ENCODE data around the gene FLYWCH2. TPM values are rescaled to one million over a fixed set of nuclear protein-coding genes. Genes with fewer than 3 reads are reported as not detected.

FLYWCH2 gene
- total RNA-seq, 1 experiment from 2014 or later: 33.7 TPM

DNA sequence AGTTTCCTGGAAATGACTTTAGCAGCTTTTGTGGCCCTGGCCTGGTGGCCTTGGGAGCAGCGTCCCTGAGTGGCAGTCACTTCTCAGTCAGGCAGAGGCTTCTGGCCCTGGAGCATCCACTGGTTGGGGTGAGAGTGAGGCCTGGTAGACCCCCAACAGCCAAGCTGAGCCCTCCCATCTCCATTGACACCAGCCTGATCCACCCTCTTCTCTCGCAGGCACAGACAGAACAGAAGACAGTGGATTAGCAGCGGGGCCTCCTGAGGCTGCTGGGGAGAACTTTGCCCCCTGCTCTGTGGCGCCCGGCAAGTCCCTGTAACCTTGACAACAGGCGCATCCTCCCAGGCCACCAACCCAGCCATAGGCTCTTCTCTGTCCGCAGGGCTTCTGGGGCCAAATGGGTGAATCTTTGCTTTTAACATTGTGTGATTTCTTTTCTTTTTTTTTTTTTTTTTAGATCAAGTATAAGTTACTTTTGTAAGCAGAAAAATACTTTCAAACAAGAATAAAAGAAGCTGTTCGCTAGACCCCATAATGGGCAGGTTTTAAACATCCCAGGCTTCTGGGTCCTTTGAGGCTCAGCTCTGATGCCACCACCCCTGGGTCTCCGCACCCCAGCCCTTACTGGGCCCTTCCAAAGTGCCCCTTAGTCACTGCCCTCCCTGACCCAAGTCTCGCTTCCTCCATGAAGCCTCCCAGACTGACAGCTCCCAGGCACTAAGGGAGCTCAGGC lies 16.0 kb downstream of the FLYWCH2 start:
- no peak for TF ChIP-seq CBX3 (IDR thresholded peaks at IDR 0.05; ENCODE audit: low read depth)
- no peak for TF ChIP-seq POLR2AphosphoS5 (IDR thresholded peaks at IDR 0.05; ENCODE audit: low read depth, low read length)
- TF ChIP-seq, protein P1, sequence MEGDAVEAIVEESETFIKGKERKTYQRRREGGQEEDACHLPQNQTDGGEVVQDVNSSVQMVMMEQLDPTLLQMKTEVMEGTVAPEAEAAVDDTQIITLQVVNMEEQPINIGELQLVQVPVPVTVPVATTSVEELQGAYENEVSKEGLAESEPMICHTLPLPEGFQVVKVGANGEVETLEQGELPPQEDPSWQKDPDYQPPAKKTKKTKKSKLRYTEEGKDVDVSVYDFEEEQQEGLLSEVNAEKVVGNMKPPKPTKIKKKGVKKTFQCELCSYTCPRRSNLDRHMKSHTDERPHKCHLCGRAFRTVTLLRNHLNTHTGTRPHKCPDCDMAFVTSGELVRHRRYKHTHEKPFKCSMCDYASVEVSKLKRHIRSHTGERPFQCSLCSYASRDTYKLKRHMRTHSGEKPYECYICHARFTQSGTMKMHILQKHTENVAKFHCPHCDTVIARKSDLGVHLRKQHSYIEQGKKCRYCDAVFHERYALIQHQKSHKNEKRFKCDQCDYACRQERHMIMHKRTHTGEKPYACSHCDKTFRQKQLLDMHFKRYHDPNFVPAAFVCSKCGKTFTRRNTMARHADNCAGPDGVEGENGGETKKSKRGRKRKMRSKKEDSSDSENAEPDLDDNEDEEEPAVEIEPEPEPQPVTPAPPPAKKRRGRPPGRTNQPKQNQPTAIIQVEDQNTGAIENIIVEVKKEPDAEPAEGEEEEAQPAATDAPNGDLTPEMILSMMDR (IDR thresholded peaks at IDR 0.05 in 2 of 3, conservative IDR thresholded peaks at IDR 0.05 in 1 of 3; ENCODE audit: borderline replicate concordance in 1 of 3, insufficient read depth in 1 of 3, low read depth in 2 of 3, low read length in 2 of 3): no peak
- TF ChIP-seq, protein P2, sequence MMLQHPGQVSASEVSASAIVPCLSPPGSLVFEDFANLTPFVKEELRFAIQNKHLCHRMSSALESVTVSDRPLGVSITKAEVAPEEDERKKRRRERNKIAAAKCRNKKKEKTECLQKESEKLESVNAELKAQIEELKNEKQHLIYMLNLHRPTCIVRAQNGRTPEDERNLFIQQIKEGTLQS (IDR thresholded peaks at IDR 0.05): no peak
- TF ChIP-seq, protein P3, sequence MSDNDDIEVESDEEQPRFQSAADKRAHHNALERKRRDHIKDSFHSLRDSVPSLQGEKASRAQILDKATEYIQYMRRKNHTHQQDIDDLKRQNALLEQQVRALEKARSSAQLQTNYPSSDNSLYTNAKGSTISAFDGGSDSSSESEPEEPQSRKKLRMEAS (IDR thresholded peaks at IDR 0.05): no peak
- no peak for TF ChIP-seq TCF7L2 (IDR thresholded peaks at IDR 0.05; ENCODE audit: borderline replicate concordance, extremely low read depth, insufficient read depth, insufficient read length)
- no peak for TF ChIP-seq EZH2 (IDR thresholded peaks at IDR 0.05)
- TF ChIP-seq ELF1 (IDR thresholded peaks at IDR 0.05; ENCODE audit: borderline replicate concordance, low read depth): no peak
- TF ChIP-seq CEBPB (IDR thresholded peaks at IDR 0.05; ENCODE audit: low read depth): no peak
- intact Hi-C loops (cut with micrococcal nuclease): no loop called here
- Histone ChIP-seq H4K20me1 (ENCODE audit: insufficient read depth) (no peaks in the 10 kb centered on the region), H3K9me3 (ENCODE audit: control insufficient read depth in 1 of 2, insufficient read depth in 1 of 2, low read depth in 1 of 2, low read length in 2 of 2) (no peaks in the 10 kb centered on the region), H3K9me2 (ENCODE audit: insufficient read depth) (no peaks in the 10 kb centered on the region), H2AFZ (ENCODE audit: low read depth, low read length, poor library complexity, severe bottlenecking) (no peak overlapping the region), H3K9ac (ENCODE audit: low read length) (no peak overlapping the region), H3K36me3 (ENCODE audit: control insufficient read depth in 1 of 2, insufficient read depth in 2 of 2, low read length in 2 of 2) (peaks cover 0 to 4% of the 10 kb centered on the region in 2 experiments; a peak in 2 of 4 replicates), H3K27me3 (ENCODE audit: insufficient read depth, low read length) (no peaks in the 10 kb centered on the region), H3K4me3 (replicated peaks in 1 of 2; ENCODE audit: low read depth in 1 of 2, low read length in 2 of 2) (no peak overlapping the region), H3K4me1 (ENCODE audit: control insufficient read depth in 1 of 2, insufficient read depth in 2 of 2, low read length in 2 of 2) (peaks cover 8 to 25% of the 10 kb centered on the region in 2 experiments; a peak in 3 of 4 replicates), H3K79me2 (ENCODE audit: insufficient read depth, low read length) (no peaks in the 10 kb centered on the region), H3K4me2 (ENCODE audit: low read length) (no peak overlapping the region), H3K27ac (ENCODE audit: low read depth, low read length) (no peak overlapping the region)
- POLR2A ChIA-PET: interaction anchor here (0.7 kb wide), 1 partner anchor 53 kb away, joined by 3 read pairs; no protein-coding TSS in a partner anchor
- ATAC-seq (no peak), DNase-seq (ENCODE audit: low read depth, low spot score) (no peak)
- BruUV-seq (replicated peaks): no TSS peak
- RAD21 ChIA-PET (ENCODE audit: low non-redundant PET in 1 of 2, low total read pairs in 2 of 2, uncharacterized antibody in 2 of 2, unreplicated experiment in 2 of 2): no interaction called here
- CTCF ChIA-PET: no interaction called here
